Subcutaneous adipose tissue (tissue), 4 donors: ENCODE results near the gene REPS2. TPM values are rescaled to one million over a fixed set of nuclear protein-coding genes. Genes with fewer than 3 reads are reported as not detected.

Experiments used
- total RNA-seq, 4 donors: library from RNA; depleted of rRNA; stranded (reverse); fragments of >200 nt; gene quantifications; one replicate each; pipeline ENCODE4 v1.1.0, GENCODE V29; 2016
- TF ChIP-seq, protein P1 (sequence below): fragments of 450-650 bp; IDR thresholded peaks from one replicate; pipeline ENCODE4 v1.5.1; 2016; ENCODE audit warnings: low read depth, mild to moderate bottlenecking, control low read depth, antibody characterized with exemption, moderate library complexity

The REPS2 gene
- total RNA-seq, 4 donors from 2014 or later, result 3.3 to 10.3 (median 5.3) TPM

DNA sequence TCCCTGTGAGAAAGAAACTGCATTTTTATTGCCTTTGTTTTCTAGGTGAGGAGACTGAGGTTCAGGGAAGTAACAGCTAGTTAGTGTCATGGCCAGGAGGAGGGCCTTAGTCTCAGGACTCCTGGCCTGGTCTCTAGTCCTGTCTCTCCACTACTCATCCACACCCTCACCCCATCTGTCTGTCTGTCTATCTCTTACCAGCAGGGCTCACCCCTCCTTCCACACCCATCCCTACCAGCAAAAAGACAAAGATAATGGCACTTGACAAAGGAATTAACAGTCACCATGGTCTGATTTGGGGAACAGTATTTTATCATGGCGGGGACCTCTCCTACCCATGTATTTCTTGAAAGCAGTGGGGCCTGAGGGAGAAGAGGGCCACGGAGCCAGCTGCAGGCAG is 125.8 kb downstream of the REPS2 start:
- TF ChIP-seq, protein P1, sequence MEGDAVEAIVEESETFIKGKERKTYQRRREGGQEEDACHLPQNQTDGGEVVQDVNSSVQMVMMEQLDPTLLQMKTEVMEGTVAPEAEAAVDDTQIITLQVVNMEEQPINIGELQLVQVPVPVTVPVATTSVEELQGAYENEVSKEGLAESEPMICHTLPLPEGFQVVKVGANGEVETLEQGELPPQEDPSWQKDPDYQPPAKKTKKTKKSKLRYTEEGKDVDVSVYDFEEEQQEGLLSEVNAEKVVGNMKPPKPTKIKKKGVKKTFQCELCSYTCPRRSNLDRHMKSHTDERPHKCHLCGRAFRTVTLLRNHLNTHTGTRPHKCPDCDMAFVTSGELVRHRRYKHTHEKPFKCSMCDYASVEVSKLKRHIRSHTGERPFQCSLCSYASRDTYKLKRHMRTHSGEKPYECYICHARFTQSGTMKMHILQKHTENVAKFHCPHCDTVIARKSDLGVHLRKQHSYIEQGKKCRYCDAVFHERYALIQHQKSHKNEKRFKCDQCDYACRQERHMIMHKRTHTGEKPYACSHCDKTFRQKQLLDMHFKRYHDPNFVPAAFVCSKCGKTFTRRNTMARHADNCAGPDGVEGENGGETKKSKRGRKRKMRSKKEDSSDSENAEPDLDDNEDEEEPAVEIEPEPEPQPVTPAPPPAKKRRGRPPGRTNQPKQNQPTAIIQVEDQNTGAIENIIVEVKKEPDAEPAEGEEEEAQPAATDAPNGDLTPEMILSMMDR, result no peak

DNA sequence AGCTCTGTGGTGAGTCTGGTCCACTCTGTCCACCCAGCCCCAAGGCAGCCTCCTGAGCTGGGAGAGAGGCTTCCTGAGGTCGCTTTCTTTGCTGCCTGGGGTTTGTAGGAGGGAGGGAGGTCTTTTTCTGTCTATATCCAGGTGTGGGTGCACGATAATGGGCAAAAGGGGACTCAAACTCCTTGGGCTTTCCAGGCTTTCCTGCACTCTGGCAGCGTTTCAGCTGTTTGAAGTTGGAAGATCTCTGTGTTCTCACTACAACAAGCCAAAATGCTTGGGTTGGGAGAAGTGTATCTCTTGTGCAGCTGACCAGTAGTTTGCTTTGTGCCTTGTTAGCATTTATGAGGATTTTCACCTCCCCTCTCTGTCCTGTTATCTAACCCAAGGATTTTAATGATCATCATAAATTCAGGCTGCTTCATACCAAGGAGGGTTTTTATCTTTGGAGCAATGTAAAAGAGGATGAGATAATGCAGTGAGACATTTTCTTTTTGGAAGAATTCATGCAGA is 126.3 kb downstream of the REPS2 start:
- TF ChIP-seq, protein P1, result no peak

DNA sequence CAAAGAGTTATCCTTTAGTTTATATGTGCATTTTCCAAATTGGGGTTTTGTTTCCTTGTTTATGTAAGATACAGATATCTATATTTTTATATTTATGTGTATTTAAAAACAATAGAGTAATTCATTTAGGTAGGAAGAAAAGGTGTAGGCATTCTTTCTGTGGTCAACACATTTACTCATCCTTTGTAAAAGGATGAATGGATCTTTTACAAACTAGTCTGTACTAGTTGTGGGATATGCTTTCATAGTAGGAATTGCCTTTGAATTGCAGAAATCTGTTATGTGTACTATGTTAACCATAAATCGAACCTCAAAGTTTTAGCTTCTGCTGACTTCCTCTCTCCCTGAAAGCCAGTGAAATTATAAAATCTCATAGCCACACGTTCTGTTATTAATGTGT is 128.5 kb downstream of the REPS2 start:
- TF ChIP-seq, protein P1, result no peak

DNA sequence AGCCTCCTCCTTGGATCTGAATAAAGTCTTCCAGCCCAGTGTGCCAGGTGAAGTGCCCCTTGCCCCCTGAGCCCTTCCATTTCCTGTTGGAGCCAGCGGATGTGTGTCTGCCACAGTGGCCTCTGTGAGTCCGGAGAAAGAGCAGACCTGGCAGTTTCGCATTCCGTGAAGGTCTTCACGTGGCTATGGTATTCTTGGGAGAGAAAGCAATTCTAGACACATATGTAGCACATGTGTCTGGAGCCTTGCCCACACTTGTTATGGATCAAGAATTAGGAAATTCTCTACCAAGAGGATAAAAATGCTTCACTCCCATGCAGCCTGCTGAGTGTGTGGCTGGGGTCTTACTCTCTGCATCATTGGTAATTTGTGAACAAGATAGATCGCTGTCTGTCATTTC is 130.9 kb downstream of the REPS2 start:
- TF ChIP-seq, protein P1, result no peak

DNA sequence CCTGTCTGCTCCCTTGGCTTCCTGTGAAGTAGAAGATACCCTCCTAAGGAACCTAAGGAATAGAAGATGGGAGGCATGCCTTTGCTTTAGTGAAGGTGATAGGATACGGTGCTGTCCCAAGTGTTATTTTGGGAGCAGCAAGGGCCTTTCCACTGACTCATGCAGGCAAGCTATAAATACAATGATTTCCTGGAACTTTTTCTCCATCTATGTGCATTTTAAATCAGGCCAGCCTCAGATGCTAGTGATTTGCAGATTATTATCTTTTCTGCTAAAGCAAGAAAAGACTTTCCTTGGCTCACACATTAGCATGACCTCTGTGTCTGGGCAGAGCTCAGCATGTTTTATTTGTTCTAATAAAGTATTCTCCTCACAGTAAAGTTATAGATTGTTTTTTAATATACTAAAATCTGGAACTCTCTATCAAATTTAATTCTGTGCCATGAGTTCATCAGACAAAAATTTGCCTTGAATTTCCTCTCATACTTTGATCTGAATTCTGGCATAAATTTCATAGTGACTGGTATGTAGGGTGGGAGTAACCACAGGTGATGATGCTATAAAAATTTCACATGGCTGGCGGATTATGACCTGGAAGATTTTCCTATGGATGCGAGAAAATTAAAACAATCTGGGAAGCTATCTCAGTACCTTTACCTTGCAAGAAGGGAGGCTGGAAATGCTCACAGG is 131.7 kb downstream of the REPS2 start:
- TF ChIP-seq, protein P1, result no peak

DNA sequence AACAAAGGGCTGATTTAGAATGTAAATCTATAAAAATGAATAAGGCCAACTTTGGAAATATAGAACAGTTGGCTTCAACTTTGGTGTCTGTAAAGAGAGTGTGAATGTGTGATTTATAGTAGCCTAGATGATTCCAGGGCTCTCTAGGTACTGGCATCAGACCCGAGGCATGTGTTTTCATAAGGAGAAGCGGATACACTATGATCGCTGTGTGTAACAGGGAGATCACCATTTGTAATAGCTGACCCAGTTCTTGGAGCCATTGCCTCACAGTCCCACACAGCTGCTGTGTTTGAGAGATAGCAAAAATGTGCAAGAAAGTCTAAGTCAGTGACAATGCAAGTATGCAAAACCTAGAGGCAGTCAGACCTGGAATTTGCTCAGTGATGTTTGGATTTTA is 135.1 kb downstream of the REPS2 start:
- TF ChIP-seq, protein P1, result no peak

DNA sequence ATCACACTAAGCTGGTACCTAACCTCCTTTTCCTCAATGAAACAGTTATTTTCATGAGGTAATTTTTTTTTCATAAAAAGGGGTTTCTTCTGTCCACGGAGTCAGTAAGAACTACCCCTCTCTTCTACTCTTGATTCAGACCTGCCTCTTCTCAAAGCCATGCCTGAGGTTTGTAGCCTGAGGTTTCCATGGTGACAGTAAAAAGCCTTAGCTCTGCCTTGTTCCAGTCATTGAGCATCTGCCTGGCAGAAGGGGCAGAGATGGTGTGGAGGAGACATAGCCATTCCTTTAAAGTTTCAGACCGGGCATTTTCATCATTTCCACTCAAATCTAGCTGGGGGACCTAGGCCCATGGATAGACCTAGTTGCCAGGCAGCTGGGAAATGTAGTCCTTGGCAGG is 135.5 kb downstream of the REPS2 start:
- TF ChIP-seq, protein P1, result no peak
